GM21367 (cell line): ENCODE measurements around the gene NOXA1.

Source experiments
- ATAC-seq: cut with Tn5 transposase; IDR thresholded peaks from one replicate; pipeline ENCODE4 v1.9.1; 2021; ENCODE audit not compliant: unreplicated experiment

Gene NOXA1

GRCh38 chr9:137426018-137426681 lies 3.0 kb downstream of the NOXA1 start:
- ATAC-seq, result no peak

GRCh38 chr9:137427454-137428310 lies 4.5 kb downstream of the NOXA1 start:
- no peak for ATAC-seq

- ATAC-seq, result no peak
Observed at GRCh38 chr9:137428311-137428630, 5.1 kb downstream of the NOXA1 start.

- no peak for ATAC-seq
Observed at GRCh38 chr9:137428841-137429545, 5.8 kb downstream of the NOXA1 start.

GRCh38 chr9:137429546-137429890 lies 6.3 kb downstream of the NOXA1 start:
- ATAC-seq, result no peak

GRCh38 chr9:137429974-137430722 lies 7.0 kb downstream of the NOXA1 start:
- ATAC-seq, result no peak

- no peak for ATAC-seq
Observed at GRCh38 chr9:137430723-137431415, 7.7 kb downstream of the NOXA1 start.

- ATAC-seq, result no peak
Observed at GRCh38 chr9:137431416-137431931, 8.3 kb downstream of the NOXA1 start.

- ATAC-seq, result no peak
Observed at GRCh38 chr9:137432687-137433348, 9.6 kb downstream of the NOXA1 start.

GRCh38 chr9:137433349-137433915 lies 10.2 kb downstream of the NOXA1 start:
- no peak for ATAC-seq

GRCh38 chr9:137433916-137434431 lies 10.8 kb downstream of the NOXA1 start:
- ATAC-seq, result no peak

- no peak for ATAC-seq
Observed at GRCh38 chr9:137434498-137435380, 11.5 kb downstream of the NOXA1 start.

- ATAC-seq, result no peak
Observed at GRCh38 chr9:137435381-137435891, 12.2 kb downstream of the NOXA1 start.

- no peak for ATAC-seq
Observed at GRCh38 chr9:137435980-137436760, 13.0 kb downstream of the NOXA1 start.

GRCh38 chr9:137436761-137437600 lies 13.8 kb downstream of the NOXA1 start:
- ATAC-seq, result no peak
